ENCODE data around the gene FGF2. TPM values are rescaled to one million over a fixed set of nuclear protein-coding genes. Genes with fewer than 3 reads are reported as not detected.
A peak's percentile ranks its signal among the peaks of the same experiment; 100 is the strongest.
"Not testable (repeated sequence)": the region's sequence is repeated elsewhere in the genome, so short reads cannot be mapped to it uniquely, and the experiment has no call there.

Gene FGF2
- total RNA-seq (2014; rRNA removed; shearing (Covaris generic)), result 51.4 and 52.8 TPM in 2 replicates
- 19.4 and 32.2 TPM in 2 replicates for polyA plus RNA-seq (2014; cell fraction: nucleus; rRNA removed)

GRCh38 chr4:122826553-122827257 lies at the start of gene FGF2:
TSS of gene FGF2 (plus strand) at chr4:122826831. CDS start at chr4:122827175, 344 bp downstream.
- DNase-seq (ENCODE audit: extremely low read depth, low read depth), result no peak

- no peak for DNase-seq (ENCODE audit: extremely low read depth, low read depth)
Observed at GRCh38 chr4:122776916-122777315, 49.7 kb upstream of the FGF2 start.

GRCh38 chr4:122777846-122778673 lies 48.6 kb upstream of the FGF2 start:
- peak; percentile 92 for DNase-seq (ENCODE audit: extremely low read depth, low read depth)

DNA sequence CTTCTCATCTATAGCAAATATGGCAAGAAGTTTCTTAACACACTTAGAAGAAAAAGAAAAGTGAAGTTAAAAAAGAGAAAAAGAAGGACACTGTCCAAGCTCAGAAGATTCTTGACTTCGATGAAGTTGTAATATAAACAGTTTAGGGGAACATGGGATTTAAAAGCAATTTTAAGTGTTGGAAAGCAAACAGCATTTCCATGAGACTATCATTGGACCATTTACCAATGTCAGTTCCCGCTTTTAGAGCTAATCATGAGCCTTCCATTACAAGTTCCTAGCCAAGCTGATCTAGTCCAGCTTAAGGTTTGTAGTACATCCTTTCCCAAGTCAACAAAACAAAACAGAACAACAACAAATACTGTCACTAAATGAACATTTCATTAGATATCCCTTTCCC lies 45.1 kb upstream of the FGF2 start:
- DNase-seq (ENCODE audit: extremely low read depth, low read depth), result no peak

GRCh38 chr4:122783301-122784215 lies 43.1 kb upstream of the FGF2 start:
- peak; percentile 73 for DNase-seq (ENCODE audit: extremely low read depth, low read depth)

DNA sequence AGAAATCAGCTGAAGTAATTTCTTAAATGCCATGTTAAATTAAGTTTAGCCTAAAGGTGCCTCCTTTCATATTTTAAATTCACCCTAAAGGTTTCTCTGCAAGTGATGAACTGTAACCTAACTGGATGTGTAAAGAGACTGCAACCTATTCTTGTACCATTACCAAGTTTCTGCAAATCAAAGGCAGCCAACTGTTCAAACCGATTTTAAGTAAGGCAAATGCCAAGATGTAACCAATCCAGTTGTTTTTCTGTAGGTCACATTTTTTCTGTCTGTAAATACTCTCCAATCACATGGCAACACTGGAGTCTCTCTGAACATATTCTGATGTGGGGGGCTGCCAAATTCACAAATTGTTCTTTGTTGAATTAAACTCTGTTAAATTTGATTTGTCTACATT lies 42.4 kb upstream of the FGF2 start:
- no peak for DNase-seq (ENCODE audit: extremely low read depth, low read depth)

DNA sequence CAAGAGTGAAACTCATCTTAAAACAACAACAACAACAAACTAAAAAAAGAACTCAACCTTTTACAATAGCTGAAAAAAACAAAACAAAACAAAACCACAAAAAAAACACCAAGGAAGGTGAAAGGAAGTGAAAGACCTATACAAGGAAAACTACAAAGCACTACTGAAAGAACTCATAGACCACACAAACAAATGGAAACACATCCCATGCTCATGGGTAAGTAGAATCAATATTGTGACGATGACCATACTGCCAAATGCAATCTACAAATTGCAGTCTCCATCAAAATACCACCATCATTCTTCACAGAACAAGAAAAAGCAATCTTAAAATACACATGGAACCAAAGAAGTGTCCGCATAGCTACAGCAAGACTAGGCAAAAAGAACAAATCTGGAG lies 41.5 kb upstream of the FGF2 start:
- no peak for DNase-seq (ENCODE audit: extremely low read depth, low read depth)

- DNase-seq (ENCODE audit: extremely low read depth, low read depth), result not testable (repeated sequence)
Observed at GRCh38 chr4:122786296-122786695, 40.3 kb upstream of the FGF2 start.

DNA sequence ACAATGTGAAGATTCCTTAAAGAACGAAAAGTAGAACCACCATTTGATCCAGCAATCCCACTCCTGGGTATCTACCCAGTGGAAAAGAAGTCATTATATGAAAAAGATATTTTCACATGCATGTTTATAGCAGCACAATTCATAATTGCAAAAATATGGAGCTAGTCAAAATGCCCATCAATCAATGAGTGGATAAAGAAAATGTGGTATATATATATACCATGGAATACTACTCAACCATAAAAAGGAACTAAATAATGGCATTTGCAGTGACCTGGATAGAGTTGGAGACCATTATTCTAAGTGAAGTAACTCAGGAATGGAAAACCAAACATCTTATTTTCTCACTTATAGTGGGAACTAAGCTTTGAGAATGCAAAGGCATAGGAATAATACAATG lies 39.7 kb upstream of the FGF2 start:
- DNase-seq (ENCODE audit: extremely low read depth, low read depth), result not testable (repeated sequence)

- no peak for DNase-seq (ENCODE audit: extremely low read depth, low read depth)
Observed at GRCh38 chr4:122787940-122788339, 38.7 kb upstream of the FGF2 start.

DNA sequence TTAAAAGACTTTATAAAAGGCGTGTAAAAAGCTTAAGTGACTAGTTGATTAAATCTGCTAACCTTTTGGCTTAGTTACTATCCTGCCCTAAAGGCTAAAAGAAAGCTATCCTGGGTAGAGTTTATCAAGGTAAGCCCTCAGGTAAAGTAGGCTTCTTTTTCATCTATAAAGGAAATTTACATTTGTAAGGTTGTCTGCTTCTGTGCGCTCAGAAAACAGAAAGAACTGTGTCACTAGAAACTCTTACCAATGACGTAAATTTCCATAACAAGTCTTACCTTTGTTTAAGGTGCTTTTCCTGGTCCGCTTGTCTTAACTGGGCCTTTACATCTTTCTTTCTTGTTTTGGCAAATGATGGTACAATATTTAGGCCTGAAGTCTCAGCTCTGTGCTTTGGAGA lies 37.7 kb upstream of the FGF2 start:
- DNase-seq (ENCODE audit: extremely low read depth, low read depth), result no peak

- DNase-seq (ENCODE audit: extremely low read depth, low read depth), result no peak
Observed at GRCh38 chr4:122793811-122794210, 32.8 kb upstream of the FGF2 start.

DNA sequence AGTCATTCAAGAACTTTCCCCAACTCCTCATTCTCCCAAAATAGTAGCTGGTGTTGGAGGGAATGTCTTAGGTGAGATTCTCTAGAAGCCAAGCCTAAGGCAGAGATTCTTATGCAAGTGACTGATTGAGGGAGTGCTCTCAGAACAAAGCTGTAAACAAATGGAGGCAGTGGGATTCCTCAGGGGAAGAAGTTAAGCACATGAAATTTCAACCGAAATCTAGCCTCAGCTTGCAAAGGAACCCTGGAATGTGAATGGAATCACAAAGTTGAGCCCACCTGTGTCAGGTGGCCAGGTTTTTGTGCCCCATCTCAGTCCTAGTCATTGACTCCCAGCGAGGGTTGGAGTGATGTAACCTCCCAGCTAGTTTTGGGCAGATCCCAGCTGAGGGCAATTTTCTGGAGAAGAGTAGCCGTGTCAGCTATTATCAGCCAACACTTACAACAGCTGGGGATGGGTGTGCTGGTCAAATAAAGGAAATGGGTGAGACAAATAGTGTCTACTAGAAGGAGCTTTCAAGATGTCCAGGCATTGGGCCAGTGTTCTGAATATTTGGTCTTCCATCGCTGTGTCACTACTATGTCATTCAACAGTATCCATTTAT lies 29.7 kb upstream of the FGF2 start:
- no peak for DNase-seq (ENCODE audit: extremely low read depth, low read depth)

DNA sequence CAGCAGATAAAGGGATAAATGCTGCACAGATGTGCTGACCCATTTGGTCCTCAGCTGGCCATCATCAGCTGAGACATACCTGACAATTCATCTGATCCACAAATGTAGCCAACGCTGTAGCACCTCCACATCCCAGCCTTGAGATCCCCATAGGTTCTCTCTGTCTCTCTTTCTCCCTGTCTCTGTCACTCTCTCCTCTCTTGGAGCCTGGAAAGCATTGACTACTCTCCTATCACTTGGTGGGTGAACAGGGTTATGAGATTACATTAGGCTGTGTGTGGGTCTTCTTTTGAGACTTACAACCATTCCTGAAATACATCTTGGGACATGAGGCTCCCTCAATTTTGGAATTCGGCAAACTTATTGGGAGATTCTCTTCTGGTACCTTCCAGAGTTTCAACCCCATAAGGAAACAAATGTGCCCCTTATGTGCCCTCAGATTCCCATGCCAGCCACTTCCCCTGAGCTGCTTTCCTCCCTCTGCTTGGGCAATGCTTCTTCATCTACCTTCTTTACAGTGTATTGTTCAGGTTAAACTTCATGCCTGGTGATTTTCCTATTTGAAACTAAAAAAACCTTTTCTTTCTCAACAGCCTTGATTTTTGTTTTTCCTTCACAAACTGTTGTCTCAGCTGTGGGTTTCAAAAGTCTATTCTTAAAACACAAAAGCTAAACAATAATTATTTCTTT lies 29.1 kb upstream of the FGF2 start:
- no peak for DNase-seq (ENCODE audit: extremely low read depth, low read depth)

- DNase-seq (ENCODE audit: extremely low read depth, low read depth), result peak; percentile 47
Observed at GRCh38 chr4:122798101-122798500, 28.5 kb upstream of the FGF2 start.

DNA sequence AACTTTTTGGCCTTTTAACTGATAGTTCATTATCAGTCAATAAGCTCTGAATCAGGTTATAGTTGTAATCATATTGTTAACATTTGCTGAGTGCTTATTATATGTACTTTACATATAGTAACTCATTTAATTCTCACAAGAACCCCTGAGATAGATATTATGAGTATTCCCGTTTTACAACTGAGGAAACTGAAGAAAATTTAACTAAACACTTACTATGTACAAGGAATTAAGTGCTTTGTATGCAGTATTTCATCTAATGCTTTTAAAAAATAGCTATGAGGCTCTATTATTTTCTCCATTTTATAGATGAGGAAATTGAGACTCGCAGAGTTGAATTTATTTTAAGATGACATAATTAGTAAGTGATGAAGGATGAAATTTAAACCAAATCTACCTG lies 27.7 kb upstream of the FGF2 start:
- no peak for DNase-seq (ENCODE audit: extremely low read depth, low read depth)

- DNase-seq (ENCODE audit: extremely low read depth, low read depth), result no peak
Observed at GRCh38 chr4:122803788-122804208, 22.8 kb upstream of the FGF2 start.

GRCh38 chr4:122806981-122807679 lies 19.5 kb upstream of the FGF2 start:
- DNase-seq (ENCODE audit: extremely low read depth, low read depth), result no peak

DNA sequence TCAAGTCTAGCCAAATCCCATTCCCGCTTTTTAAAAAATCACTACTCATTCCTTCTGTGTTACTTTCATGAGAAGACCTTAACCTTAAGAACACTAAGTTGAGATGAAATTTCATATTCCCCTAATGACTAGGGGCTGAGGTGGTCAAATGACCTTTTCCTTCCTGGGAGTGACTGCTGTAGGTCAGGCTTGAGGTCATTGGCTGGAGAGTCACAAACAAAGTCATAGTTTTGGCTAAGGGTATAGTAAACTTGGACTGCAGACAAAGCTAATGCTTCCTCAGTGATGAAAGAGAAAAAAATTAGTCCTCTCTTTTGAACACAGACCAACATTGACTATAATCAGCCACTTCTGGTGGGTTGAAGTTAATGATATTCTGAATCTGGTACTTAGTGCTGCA lies 16.0 kb upstream of the FGF2 start:
- DNase-seq (ENCODE audit: extremely low read depth, low read depth), result no peak

All from NCI-H460 (cell line).